Colon (tissue), 2 donors: ENCODE data around the gene SOX6.
"Not testable (repeated sequence)": the region's sequence is repeated elsewhere in the genome, so short reads cannot be mapped to it uniquely, and the experiment has no call there.

Source experiments
- FAIRE-seq: peaks from 2 replicates; lab custom pipeline; 2012; peaks lifted over from hg19 to GRCh38; lab: Jason Lieb, UNC
- donor health status: control.
- donor health status: control.

The SOX6 gene

GRCh38 chr11:15927864-15928217 is 428.5 kb downstream of the SOX6 start:
- FAIRE-seq, result no peak

GRCh38 chr11:15927196-15927863 is 429.0 kb downstream of the SOX6 start:
- FAIRE-seq, result no peak

GRCh38 chr11:15926071-15926470 is 430.3 kb downstream of the SOX6 start:
- FAIRE-seq, result no peak

- no peak for FAIRE-seq
Measured at GRCh38 chr11:15923183-15923582, 433.2 kb downstream of the SOX6 start.

GRCh38 chr11:15922745-15923144 is 433.6 kb downstream of the SOX6 start:
- FAIRE-seq, result not testable (repeated sequence)

GRCh38 chr11:15920856-15921629 is 435.3 kb downstream of the SOX6 start:
- FAIRE-seq, result no peak

- no peak for FAIRE-seq
Measured at GRCh38 chr11:15918674-15919073, 437.7 kb downstream of the SOX6 start.

GRCh38 chr11:15918212-15918611 is 438.1 kb downstream of the SOX6 start:
- no peak for FAIRE-seq
